PC-3 (cell line): Measurements from ENCODE around the gene SELENOP. TPM values are rescaled to one million over a fixed set of nuclear protein-coding genes. Genes with fewer than 3 reads are reported as not detected.

ENCODE experiments used
- ATAC-seq: fragments of 200-7000 bp; cut with Tn5 transposase; 2 replicates; pipeline ENCODE4 v1.9.1; 2020; ENCODE audit warnings: mild to moderate bottlenecking, moderate library complexity
- BruUV-seq: library from RNA; stranded (reverse); fragments of 400-500 nt; replicated peaks from 2 replicates; lab custom pipeline; 2021; lab: Mats Ljungman, UMichigan
- CTCF ChIA-PET: fragments of 300-600 bp; sonication (Branson Sonifier 250); formaldehyde crosslinking; loops from one replicate; lab custom pipeline; 2022; ENCODE audit warnings: antibody characterized with exemption; lab: Charles Lee
- POLR2A ChIA-PET: fragments of 300-600 bp; sonication (Branson Sonifier 250); formaldehyde crosslinking; loops from one replicate; lab custom pipeline; 2022; ENCODE audit warnings: antibody characterized with exemption; ENCODE audit not compliant: unreplicated experiment; lab: Charles Lee
- DNase-seq: peaks from one replicate; pipeline ENCODE4 v3.0.0-alpha.2; 2015
- H2AFZ ChIP-seq: fragments of 300-600 bp; sonication (generic); 2 replicates; pipeline ENCODE4 v1.6.0; 2016; ENCODE audit warnings: antibody characterized with exemption, low read length
- H3F3A ChIP-seq: fragments of 300-600 bp; sonication (generic); one replicate; pipeline ENCODE4 v1.6.0; 2017; ENCODE audit warnings: antibody characterized with exemption, low read length, control low read depth, mild to moderate bottlenecking; ENCODE audit not compliant: unreplicated experiment
- H3K27ac ChIP-seq: fragments of 300-600 bp; sonication (generic); 2 replicates; pipeline ENCODE4 v1.5.1; 2016; ENCODE audit warnings: mild to moderate bottlenecking, low read length
- H3K27me3 ChIP-seq: fragments of 300-600 bp; sonication (generic); 2 replicates; pipeline ENCODE4 v1.6.1; 2016; ENCODE audit warnings: low read length, mixed read lengths
- H3K36me3 ChIP-seq: fragments of 300-600 bp; sonication (generic); 2 replicates; pipeline ENCODE4 v1.6.1; 2016; ENCODE audit warnings: low read depth, mixed run types, low read length, mixed read lengths
- H3K4me1 ChIP-seq: fragments of 300-600 bp; sonication (generic); 2 replicates; pipeline ENCODE4 v1.5.1; 2016; ENCODE audit warnings: low read length; ENCODE audit not compliant: insufficient read depth
- H3K4me2 ChIP-seq: fragments of 300-600 bp; sonication (generic); 2 replicates; pipeline ENCODE4 v1.6.0; 2016; ENCODE audit warnings: low read length
- H3K4me3 ChIP-seq: fragments of 300-600 bp; sonication (generic); 2 replicates; pipeline ENCODE4 v1.5.1; 2016; ENCODE audit warnings: mild to moderate bottlenecking, low read length, mixed read lengths
- H3K79me2 ChIP-seq: fragments of 300-600 bp; sonication (generic); 2 replicates; pipeline ENCODE4 v1.6.1; 2017; ENCODE audit warnings: low read length, mixed read lengths
- H3K9ac ChIP-seq: fragments of 300-600 bp; sonication (generic); 2 replicates; pipeline ENCODE4 v1.6.0; 2016; ENCODE audit warnings: mild to moderate bottlenecking, low read length
- H3K9me2 ChIP-seq: fragments of 300-600 bp; sonication (generic); replicated peaks from 2 replicates; pipeline ENCODE4 v1.6.1; 2016; ENCODE audit warnings: mixed run types, low read length, mixed read lengths
- H3K9me3 ChIP-seq: fragments of 300-600 bp; sonication (generic); 2 replicates; pipeline ENCODE4 v1.6.1; 2016; ENCODE audit warnings: low read length, mixed read lengths
- H4K20me1 ChIP-seq: fragments of 300-600 bp; sonication (generic); 2 replicates; pipeline ENCODE4 v1.6.1; 2016; ENCODE audit warnings: low read length, mixed read lengths
- EZH2 ChIP-seq: fragments of 300-600 bp; sonication (generic); IDR thresholded peaks from one replicate; pipeline ENCODE4 v1.6.1; 2017; ENCODE audit warnings: antibody characterized with exemption, mild to moderate bottlenecking, low read length; ENCODE audit not compliant: unreplicated experiment
- EZH2phosphoT487 ChIP-seq: fragments of 300-600 bp; sonication (generic); IDR thresholded peaks from 2 replicates; pipeline ENCODE4 v1.6.1; 2018; ENCODE audit warnings: mild to moderate bottlenecking, antibody characterized with exemption, low read length, borderline replicate concordance
- intact Hi-C: fragments of 100-400 bp; cut with micrococcal nuclease; formaldehyde crosslinking; loops from 2 replicates; pipeline ENCODE4 v1.9.0; 2023
- total RNA-seq: library from RNA; depleted of rRNA; stranded (reverse); fragments of >200 nt; gene quantifications from 2 replicates; pipeline ENCODE4 v1.2.3, GENCODE V29; 2014
- TF ChIP-seq, protein P1 (sequence below): fragments of 300-600 bp; sonication (generic); conservative IDR thresholded peaks from 2 replicates; pipeline ENCODE4 v1.5.1; 2017; ENCODE audit warnings: antibody characterized with exemption, low read depth, mild to moderate bottlenecking, low read length

Gene SELENOP
- total RNA-seq, 1 experiment from 2014 or later, result 3.3 TPM

DNA sequence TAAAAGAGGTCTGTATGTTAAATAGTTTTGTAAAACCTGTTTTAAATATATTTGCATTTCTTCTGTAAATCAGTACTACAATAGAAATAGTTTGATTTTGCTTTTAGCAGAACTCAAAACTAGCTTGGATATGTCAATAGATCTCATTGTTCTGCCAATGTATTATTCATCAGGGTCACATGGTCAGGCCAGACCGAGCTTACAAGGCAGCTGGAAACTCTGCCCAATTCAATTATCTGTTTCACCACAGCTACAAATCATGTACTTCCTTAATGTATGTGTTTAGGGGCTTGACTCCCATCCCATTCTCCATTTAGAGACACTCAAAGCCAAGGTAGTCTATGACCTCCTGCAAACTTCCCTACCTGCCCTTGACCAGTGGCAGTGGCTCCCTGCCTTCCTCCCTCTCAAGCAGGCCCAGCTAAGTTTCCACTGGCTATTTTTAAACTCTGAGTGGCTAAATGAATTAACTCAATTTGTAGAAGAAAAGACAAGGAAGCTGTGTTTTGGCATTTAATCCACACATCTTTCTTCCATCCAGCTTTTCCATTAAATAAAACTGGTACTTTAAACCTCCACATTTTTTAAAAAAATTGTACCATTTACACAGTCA, 46.4 kb upstream of the SELENOP start:
- H3K9me3 ChIP-seq, result no peaks in the 10 kb centered on the region
- ChIA-PET CTCF (interaction anchor here (0.5 to 0.6 kb wide), 2 partner anchors 421 to 631 kb away, joined by 3 read pairs; no protein-coding TSS in a partner anchor), POLR2A (interaction anchor here (0.5 to 0.7 kb wide), 3 partner anchors 28 to 729 kb away, joined by 3 to 5 read pairs (median 4); no protein-coding TSS in a partner anchor)
- ATAC-seq (peak; percentile 80), DNase-seq (peak; percentile 51)
- intact Hi-C loops, result no loop called here
- H2AFZ ChIP-seq, result peak overlapping the region; percentile 24; the same call in 1 of the 2 replicates
- H3K4me2 ChIP-seq, result no peak overlapping the region
- TF ChIP-seq EZH2 (no peak), EZH2phosphoT487 (no peak)
- TF ChIP-seq, protein P1, sequence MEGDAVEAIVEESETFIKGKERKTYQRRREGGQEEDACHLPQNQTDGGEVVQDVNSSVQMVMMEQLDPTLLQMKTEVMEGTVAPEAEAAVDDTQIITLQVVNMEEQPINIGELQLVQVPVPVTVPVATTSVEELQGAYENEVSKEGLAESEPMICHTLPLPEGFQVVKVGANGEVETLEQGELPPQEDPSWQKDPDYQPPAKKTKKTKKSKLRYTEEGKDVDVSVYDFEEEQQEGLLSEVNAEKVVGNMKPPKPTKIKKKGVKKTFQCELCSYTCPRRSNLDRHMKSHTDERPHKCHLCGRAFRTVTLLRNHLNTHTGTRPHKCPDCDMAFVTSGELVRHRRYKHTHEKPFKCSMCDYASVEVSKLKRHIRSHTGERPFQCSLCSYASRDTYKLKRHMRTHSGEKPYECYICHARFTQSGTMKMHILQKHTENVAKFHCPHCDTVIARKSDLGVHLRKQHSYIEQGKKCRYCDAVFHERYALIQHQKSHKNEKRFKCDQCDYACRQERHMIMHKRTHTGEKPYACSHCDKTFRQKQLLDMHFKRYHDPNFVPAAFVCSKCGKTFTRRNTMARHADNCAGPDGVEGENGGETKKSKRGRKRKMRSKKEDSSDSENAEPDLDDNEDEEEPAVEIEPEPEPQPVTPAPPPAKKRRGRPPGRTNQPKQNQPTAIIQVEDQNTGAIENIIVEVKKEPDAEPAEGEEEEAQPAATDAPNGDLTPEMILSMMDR, result no peak
- peaks cover 3% of the 10 kb centered on the region; the same call in 1 of the 2 replicates for H3K4me1 ChIP-seq
- H3K4me3 ChIP-seq, result no peak overlapping the region
- H4K20me1 ChIP-seq, result no peaks in the 10 kb centered on the region
- H3K27me3 ChIP-seq, result no peaks in the 10 kb centered on the region
- no peaks in the 10 kb centered on the region for H3K36me3 ChIP-seq
- no peaks in the 10 kb centered on the region for H3K79me2 ChIP-seq
- H3K9ac ChIP-seq, result no peak overlapping the region
- no peak overlapping the region for H3K27ac ChIP-seq
- no TSS peak for BruUV-seq
- no peaks in the 10 kb centered on the region for H3F3A ChIP-seq
- H3K9me2 ChIP-seq, result no peaks in the 10 kb centered on the region; the same call in 1 of the 2 replicates

DNA sequence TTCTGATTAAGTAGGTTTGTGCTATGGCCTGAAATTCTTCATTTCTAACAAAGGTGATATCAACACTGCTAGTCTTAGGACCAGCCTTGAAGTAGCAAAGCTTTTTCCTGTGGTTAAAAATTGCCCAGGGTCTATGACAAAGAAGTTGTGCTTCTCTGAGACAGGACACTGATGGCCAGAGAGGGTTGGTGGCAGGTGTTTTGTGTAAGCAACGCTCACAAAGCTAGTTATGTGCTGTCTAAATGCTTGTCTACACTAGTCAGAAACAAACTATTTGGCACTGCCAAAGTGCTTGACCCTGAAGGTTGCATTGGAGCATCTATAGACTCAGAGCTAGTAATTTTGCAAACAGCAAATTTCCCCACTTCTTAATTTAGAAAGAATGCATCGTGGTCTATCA, 44.1 kb upstream of the SELENOP start:
- Histone ChIP-seq H3K27me3 (no peaks in the 10 kb centered on the region), H3K9me2 (no peaks in the 10 kb centered on the region), H3K9ac (no peak overlapping the region), H3K36me3 (no peaks in the 10 kb centered on the region), H3K4me2 (no peak overlapping the region), H3K9me3 (no peaks in the 10 kb centered on the region), H3K27ac (no peak overlapping the region), H2AFZ (no peak overlapping the region), H3K79me2 (no peaks in the 10 kb centered on the region), H4K20me1 (no peaks in the 10 kb centered on the region), H3K4me1 (peaks cover 11% of the 10 kb centered on the region; the same call in 1 of the 2 replicates), H3F3A (no peaks in the 10 kb centered on the region), H3K4me3 (no peak overlapping the region)
- DNase-seq (no peak), ATAC-seq (no peak)
- TF ChIP-seq, protein P1, result no peak
- TF ChIP-seq EZH2 (no peak), EZH2phosphoT487 (no peak)
- BruUV-seq, result no TSS peak
- intact Hi-C loops, result no loop called here
- ChIA-PET CTCF (no interaction called here), POLR2A (no interaction called here)

DNA sequence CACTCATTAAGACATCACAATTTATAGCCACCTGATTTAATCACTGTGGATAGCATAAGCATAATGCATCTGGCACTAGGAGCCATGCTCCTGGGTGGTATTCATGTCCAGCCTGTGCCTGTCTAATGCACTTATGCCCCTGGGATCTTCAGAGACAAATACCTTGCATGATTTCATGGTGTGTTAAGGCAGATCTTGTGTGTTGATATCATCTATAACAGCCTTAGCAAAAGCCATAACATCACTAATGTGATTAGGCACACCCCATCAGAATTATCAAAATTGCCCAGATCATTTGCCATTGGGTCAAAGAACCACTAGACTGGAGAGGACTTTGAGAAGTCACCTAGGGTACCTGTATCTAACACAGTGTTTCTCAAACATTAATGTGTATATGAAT, 43.7 kb upstream of the SELENOP start:
- BruUV-seq, result no TSS peak
- TF ChIP-seq EZH2 (no peak), EZH2phosphoT487 (no peak)
- TF ChIP-seq, protein P1, result no peak
- DNase-seq (no peak), ATAC-seq (no peak)
- no peak overlapping the region for H3K4me2 ChIP-seq
- H3K9me3 ChIP-seq, result no peaks in the 10 kb centered on the region
- H3K4me1 ChIP-seq, result peaks cover 11% of the 10 kb centered on the region; the same call in 1 of the 2 replicates
- H3F3A ChIP-seq, result no peaks in the 10 kb centered on the region
- no peak overlapping the region for H3K9ac ChIP-seq
- H3K9me2 ChIP-seq, result no peaks in the 10 kb centered on the region
- H2AFZ ChIP-seq, result no peak overlapping the region
- intact Hi-C loops, result no loop called here
- H3K36me3 ChIP-seq, result no peaks in the 10 kb centered on the region
- no peak overlapping the region for H3K27ac ChIP-seq
- H3K27me3 ChIP-seq, result no peaks in the 10 kb centered on the region
- H3K4me3 ChIP-seq, result no peak overlapping the region
- H4K20me1 ChIP-seq, result no peaks in the 10 kb centered on the region
- no peaks in the 10 kb centered on the region for H3K79me2 ChIP-seq
- ChIA-PET POLR2A (no interaction called here), CTCF (no interaction called here)
